Measurements from ENCODE around the gene CNTN1. TPM values are rescaled to one million over a fixed set of nuclear protein-coding genes. Genes with fewer than 3 reads are reported as not detected.

The CNTN1 gene
- total RNA-seq, 1 experiment from 2014 or later = 4.6 TPM

GRCh38 chr12:40672741-40673271 is 19.4 kb upstream of the CNTN1 start:
- DNase-seq (ENCODE audit: low read depth in 1 of 2, low spot score in 2 of 2) = no peak
- Histone ChIP-seq H3K4me1 (replicated peaks) (no peaks in the 10 kb centered on the region), H3K4me3 (no peak overlapping the region), H3K27me3 (replicated peaks) (no peaks in the 10 kb centered on the region), H3K9me3 (replicated peaks) (no peaks in the 10 kb centered on the region), H3K27ac (no peak overlapping the region), H3K36me3 (no peaks in the 10 kb centered on the region)

- Histone ChIP-seq H3K4me3 (no peak overlapping the region), H3K4me1 (replicated peaks) (no peaks in the 10 kb centered on the region), H3K9me3 (replicated peaks) (no peaks in the 10 kb centered on the region), H3K36me3 (no peaks in the 10 kb centered on the region), H3K27ac (no peak overlapping the region), H3K27me3 (replicated peaks) (no peaks in the 10 kb centered on the region)
- DNase-seq (ENCODE audit: low read depth in 1 of 2, low spot score in 2 of 2) = no peak
Measured at GRCh38 chr12:40681148-40681547, 11.1 kb upstream of the CNTN1 start.

- no peaks in the 10 kb centered on the region for H3K36me3 ChIP-seq
- DNase-seq (ENCODE audit: low read depth in 1 of 2, low spot score in 2 of 2) = no peak
- H3K9me3 ChIP-seq (replicated peaks) = no peaks in the 10 kb centered on the region
- H3K27ac ChIP-seq = no peak overlapping the region
- H3K27me3 ChIP-seq (replicated peaks) = no peaks in the 10 kb centered on the region
- no peak overlapping the region for H3K4me3 ChIP-seq
- no peaks in the 10 kb centered on the region for H3K4me1 ChIP-seq (replicated peaks)
Measured at GRCh38 chr12:40684986-40685385, 7.3 kb upstream of the CNTN1 start.

- no peak overlapping the region for H3K27ac ChIP-seq
- H3K4me1 ChIP-seq (replicated peaks) = no peaks in the 10 kb centered on the region
- DNase-seq (ENCODE audit: low read depth in 1 of 2, low spot score in 2 of 2) = no peak
Measured at GRCh38 chr12:40688085-40688725, 4.0 kb upstream of the CNTN1 start.

GRCh38 chr12:40689576-40689975 is 2.7 kb upstream of the CNTN1 start:
- Histone ChIP-seq H3K27ac (no peak overlapping the region), H3K36me3 (no peaks in the 10 kb centered on the region), H3K4me3 (no peak overlapping the region), H3K4me1 (replicated peaks) (no peaks in the 10 kb centered on the region), H3K27me3 (replicated peaks) (peaks cover 19% of the 10 kb centered on the region), H3K9me3 (replicated peaks) (no peaks in the 10 kb centered on the region)
- DNase-seq (ENCODE audit: low read depth in 1 of 2, low spot score in 2 of 2) = no peak

More at GRCh38 chr12:40688085-40688725, 4.0 kb upstream of the CNTN1 start:
- Histone ChIP-seq H3K9me3 (replicated peaks) (no peaks in the 10 kb centered on the region), H3K4me3 (no peak overlapping the region), H3K36me3 (no peaks in the 10 kb centered on the region), H3K27me3 (replicated peaks) (peaks cover 19% of the 10 kb centered on the region)

- Histone ChIP-seq H3K27me3 (replicated peaks) (peaks cover 19% of the 10 kb centered on the region), H3K4me1 (replicated peaks) (no peaks in the 10 kb centered on the region), H3K9me3 (replicated peaks) (no peaks in the 10 kb centered on the region), H3K36me3 (no peaks in the 10 kb centered on the region), H3K27ac (no peak overlapping the region), H3K4me3 (no peak overlapping the region)
- DNase-seq (ENCODE audit: low read depth in 1 of 2, low spot score in 2 of 2) = peak in 1 of 2 experiments; percentile 36
Measured at GRCh38 chr12:40692765-40693206, 547 bp downstream of the CNTN1 start.

- Histone ChIP-seq H3K36me3 (no peaks in the 10 kb centered on the region), H3K4me1 (replicated peaks) (no peaks in the 10 kb centered on the region), H3K4me3 (no peak overlapping the region), H3K27ac (no peak overlapping the region), H3K27me3 (replicated peaks) (peaks cover 19% of the 10 kb centered on the region), H3K9me3 (replicated peaks) (no peaks in the 10 kb centered on the region)
- DNase-seq (ENCODE audit: low read depth in 1 of 2, low spot score in 2 of 2) = no peak
Measured at GRCh38 chr12:40693207-40693821, 1.1 kb downstream of the CNTN1 start.

- Histone ChIP-seq H3K27ac (no peak overlapping the region), H3K4me3 (no peak overlapping the region), H3K27me3 (replicated peaks) (peaks cover 4% of the 10 kb centered on the region), H3K9me3 (replicated peaks) (no peaks in the 10 kb centered on the region), H3K36me3 (no peaks in the 10 kb centered on the region), H3K4me1 (replicated peaks) (no peaks in the 10 kb centered on the region)
- DNase-seq (ENCODE audit: low read depth in 1 of 2, low spot score in 2 of 2) = no peak
Measured at GRCh38 chr12:40697566-40698259, 5.5 kb downstream of the CNTN1 start.

- Histone ChIP-seq H3K27me3 (replicated peaks) (no peaks in the 10 kb centered on the region), H3K36me3 (no peaks in the 10 kb centered on the region), H3K4me1 (replicated peaks) (no peaks in the 10 kb centered on the region), H3K9me3 (replicated peaks) (no peaks in the 10 kb centered on the region), H3K27ac (no peak overlapping the region), H3K4me3 (no peak overlapping the region)
- DNase-seq (ENCODE audit: low read depth in 1 of 2, low spot score in 2 of 2) = no peak
Measured at GRCh38 chr12:40701756-40702155, 9.5 kb downstream of the CNTN1 start.

GRCh38 chr12:40711121-40711520 is 18.9 kb downstream of the CNTN1 start:
- Histone ChIP-seq H3K4me1 (replicated peaks) (no peaks in the 10 kb centered on the region), H3K4me3 (no peak overlapping the region), H3K27ac (no peak overlapping the region), H3K27me3 (replicated peaks) (no peaks in the 10 kb centered on the region), H3K9me3 (replicated peaks) (no peaks in the 10 kb centered on the region), H3K36me3 (no peaks in the 10 kb centered on the region)
- no peak for DNase-seq (ENCODE audit: low read depth in 1 of 2, low spot score in 2 of 2)

GRCh38 chr12:40714636-40715035 is 22.4 kb downstream of the CNTN1 start:
- Histone ChIP-seq H3K9me3 (replicated peaks) (no peaks in the 10 kb centered on the region), H3K36me3 (no peaks in the 10 kb centered on the region), H3K4me3 (no peak overlapping the region), H3K27me3 (replicated peaks) (no peaks in the 10 kb centered on the region), H3K27ac (no peak overlapping the region), H3K4me1 (replicated peaks) (no peaks in the 10 kb centered on the region)
- DNase-seq (ENCODE audit: low read depth in 1 of 2, low spot score in 2 of 2) = no peak

GRCh38 chr12:40716037-40716436 is 23.8 kb downstream of the CNTN1 start:
- no peak for DNase-seq (ENCODE audit: low read depth in 1 of 2, low spot score in 2 of 2)
- Histone ChIP-seq H3K9me3 (replicated peaks) (no peaks in the 10 kb centered on the region), H3K4me1 (replicated peaks) (no peaks in the 10 kb centered on the region), H3K27ac (no peak overlapping the region), H3K27me3 (replicated peaks) (no peaks in the 10 kb centered on the region), H3K36me3 (no peaks in the 10 kb centered on the region), H3K4me3 (no peak overlapping the region)

GRCh38 chr12:40717576-40717975 is 25.3 kb downstream of the CNTN1 start:
- DNase-seq (ENCODE audit: low read depth in 1 of 2, low spot score in 2 of 2) = no peak
- no peaks in the 10 kb centered on the region for H3K9me3 ChIP-seq (replicated peaks)
- no peaks in the 10 kb centered on the region for H3K27me3 ChIP-seq (replicated peaks)
- no peak overlapping the region for H3K27ac ChIP-seq
- no peak overlapping the region for H3K4me3 ChIP-seq
- H3K4me1 ChIP-seq (replicated peaks) = no peaks in the 10 kb centered on the region
- no peaks in the 10 kb centered on the region for H3K36me3 ChIP-seq

- no peak for DNase-seq (ENCODE audit: low read depth in 1 of 2, low spot score in 2 of 2)
- no peaks in the 10 kb centered on the region for H3K27me3 ChIP-seq (replicated peaks)
- H3K27ac ChIP-seq = no peak overlapping the region
- H3K36me3 ChIP-seq = no peaks in the 10 kb centered on the region
- no peaks in the 10 kb centered on the region for H3K4me1 ChIP-seq (replicated peaks)
- no peaks in the 10 kb centered on the region for H3K9me3 ChIP-seq (replicated peaks)
- H3K4me3 ChIP-seq = no peak overlapping the region
Measured at GRCh38 chr12:40718878-40719372, 26.7 kb downstream of the CNTN1 start.
